HFF-Myc (cell line): ENCODE data around the gene IZUMO1R.
"Not testable (repeated sequence)": the region's sequence is repeated elsewhere in the genome, so short reads cannot be mapped to it uniquely, and the experiment has no call there.

Experiments
- DNase-seq: peaks from one replicate; pipeline ENCODE4 v3.0.0-alpha.2; 2011; ENCODE audit warnings: low read depth; ENCODE audit errors: extremely low read depth
- H3K4me3 ChIP-seq: replicated peaks from 2 replicates; pipeline ENCODE4 v1.5.1; 2011; ENCODE audit warnings: low read depth, mild to moderate bottlenecking, control low read depth, low read length
- TF ChIP-seq, protein P1 (sequence below): IDR thresholded peaks from 2 replicates; pipeline ENCODE4 v1.5.1; 2012; ENCODE audit warnings: mild to moderate bottlenecking, low read depth, low read length, control low read depth; ENCODE audit errors: missing control alignments

IZUMO1R gene

GRCh38 chr11:94332814-94333213 is 28.4 kb downstream of the IZUMO1R start:
- DNase-seq: no peak
- TF ChIP-seq, protein P1, sequence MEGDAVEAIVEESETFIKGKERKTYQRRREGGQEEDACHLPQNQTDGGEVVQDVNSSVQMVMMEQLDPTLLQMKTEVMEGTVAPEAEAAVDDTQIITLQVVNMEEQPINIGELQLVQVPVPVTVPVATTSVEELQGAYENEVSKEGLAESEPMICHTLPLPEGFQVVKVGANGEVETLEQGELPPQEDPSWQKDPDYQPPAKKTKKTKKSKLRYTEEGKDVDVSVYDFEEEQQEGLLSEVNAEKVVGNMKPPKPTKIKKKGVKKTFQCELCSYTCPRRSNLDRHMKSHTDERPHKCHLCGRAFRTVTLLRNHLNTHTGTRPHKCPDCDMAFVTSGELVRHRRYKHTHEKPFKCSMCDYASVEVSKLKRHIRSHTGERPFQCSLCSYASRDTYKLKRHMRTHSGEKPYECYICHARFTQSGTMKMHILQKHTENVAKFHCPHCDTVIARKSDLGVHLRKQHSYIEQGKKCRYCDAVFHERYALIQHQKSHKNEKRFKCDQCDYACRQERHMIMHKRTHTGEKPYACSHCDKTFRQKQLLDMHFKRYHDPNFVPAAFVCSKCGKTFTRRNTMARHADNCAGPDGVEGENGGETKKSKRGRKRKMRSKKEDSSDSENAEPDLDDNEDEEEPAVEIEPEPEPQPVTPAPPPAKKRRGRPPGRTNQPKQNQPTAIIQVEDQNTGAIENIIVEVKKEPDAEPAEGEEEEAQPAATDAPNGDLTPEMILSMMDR: no peak
- H3K4me3 ChIP-seq: no peak overlapping the region

GRCh38 chr11:94336033-94336432 is 31.7 kb downstream of the IZUMO1R start:
- no peak for DNase-seq
- TF ChIP-seq, protein P1: no peak
- H3K4me3 ChIP-seq: no peak overlapping the region

DNA sequence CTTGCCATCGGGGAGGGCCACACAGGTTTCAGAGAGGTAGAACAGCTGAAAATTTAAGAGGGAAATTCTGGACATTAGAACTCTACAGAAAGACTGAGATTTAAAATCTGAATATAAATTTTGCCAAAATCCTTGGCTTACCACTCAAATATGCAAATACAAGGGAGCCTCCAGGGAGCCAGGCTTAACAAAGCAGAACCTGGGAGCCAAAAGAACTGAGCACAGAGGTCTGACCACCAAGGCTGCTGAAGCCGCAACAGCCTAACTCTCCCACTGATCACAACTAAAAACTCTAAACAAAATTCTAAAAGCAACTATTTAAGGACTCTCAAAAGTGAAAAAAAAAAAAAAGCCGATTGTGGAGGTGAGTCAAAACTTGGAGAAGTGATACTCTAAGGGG is 34.3 kb downstream of the IZUMO1R start:
- no peak for DNase-seq
- no peak overlapping the region for H3K4me3 ChIP-seq
- TF ChIP-seq, protein P1: no peak

GRCh38 chr11:94342250-94342649 is 37.9 kb downstream of the IZUMO1R start:
- no peak overlapping the region for H3K4me3 ChIP-seq
- TF ChIP-seq, protein P1: no peak
- no peak for DNase-seq

DNA sequence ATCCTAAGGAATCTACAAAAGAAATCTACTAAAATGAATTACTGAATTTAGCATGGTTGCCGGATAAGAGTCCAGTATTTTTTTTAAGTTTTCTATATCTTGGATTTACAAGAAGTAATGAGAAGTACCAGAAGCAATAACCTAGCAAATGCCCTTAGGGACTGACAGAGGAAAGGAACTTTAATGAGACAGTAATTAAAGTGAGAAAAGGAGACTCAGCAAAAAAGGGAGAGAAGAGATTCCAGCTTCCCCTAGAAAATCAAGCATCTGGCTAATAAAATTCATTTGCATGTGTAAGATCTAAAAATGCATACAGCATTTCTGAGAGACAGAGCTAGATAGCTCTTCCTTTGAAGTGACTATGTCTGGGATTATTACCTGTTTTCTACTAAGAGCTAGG is 39.1 kb downstream of the IZUMO1R start:
- TF ChIP-seq, protein P1: no peak
- H3K4me3 ChIP-seq: no peak overlapping the region
- DNase-seq: no peak

GRCh38 chr11:94346311-94346710 is 41.9 kb downstream of the IZUMO1R start:
- H3K4me3 ChIP-seq, DNase-seq: not testable (repeated sequence)

DNA sequence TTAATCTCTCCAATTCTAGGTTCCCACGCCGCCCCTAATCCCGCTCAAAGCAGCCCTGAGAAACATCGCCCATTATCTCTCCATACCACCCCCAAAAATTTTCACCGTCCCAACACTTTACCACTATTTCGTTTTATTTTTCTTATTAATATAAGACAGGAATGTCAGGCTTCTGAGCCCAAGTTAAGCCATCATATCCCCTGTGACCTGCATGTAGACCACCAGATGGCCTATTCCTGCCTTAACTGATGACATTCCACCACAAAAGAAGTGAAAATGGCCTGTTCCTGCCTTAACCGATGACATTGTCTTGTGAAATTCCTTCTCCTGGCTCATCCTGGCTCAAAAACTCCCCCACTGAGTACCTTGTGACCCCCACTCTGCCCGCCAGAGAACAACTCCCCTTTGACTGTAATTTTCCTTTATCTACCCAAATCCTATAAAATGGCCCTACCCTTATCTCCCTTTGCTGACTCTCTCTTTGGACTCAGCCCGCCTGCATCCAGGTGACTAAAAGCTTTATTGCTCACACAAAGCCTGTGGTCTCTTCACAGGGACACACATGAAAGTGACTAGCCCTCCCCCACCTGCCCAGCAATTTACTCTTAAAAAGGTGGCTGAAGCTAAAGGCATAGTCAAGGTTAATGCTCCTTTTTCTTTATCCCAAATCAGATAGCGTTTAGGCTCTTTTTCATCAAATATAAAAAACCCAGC is 46.6 kb downstream of the IZUMO1R start:
- H3K4me3 ChIP-seq, DNase-seq: not testable (repeated sequence)
